Adrenal gland (tissue), 12 donors: ENCODE data around the gene SELENOM. TPM values are rescaled to one million over a fixed set of nuclear protein-coding genes. Genes with fewer than 3 reads are reported as not detected.
A peak's percentile ranks its signal among the peaks of the same experiment; 100 is the strongest.

Experiments
- DNase-seq, 7 donors: peaks; one replicate each; pipeline ENCODE4 v3.0.0-alpha.2; 2019 to 2020
- H3K27ac ChIP-seq, 5 donors: fragments of 200-600 bp; sonication (generic) in 4 of 5; 1 replicate in 3 of 5; 2 replicates in 2 of 5; pipeline versions ENCODE4 v1.5.1 to v1.8.0; 2016 to 2020; ENCODE audit warnings: mild to moderate bottlenecking in 1 of 5
- H3K27me3 ChIP-seq: fragments of 200-600 bp; 2 replicates; pipeline ENCODE4 v1.8.0; 2021
- H3K36me3 ChIP-seq, 2 donors: fragments of 200-600 bp; replicated peaks in 1 of 2; 1 replicate in 1 of 2; 2 replicates in 1 of 2; pipeline versions ENCODE4 v1.5.1 to v1.8.0; 2018 to 2022
- H3K4me1 ChIP-seq, 2 donors: fragments of 200-600 bp; replicated peaks in 1 of 2; 1 replicate in 1 of 2; 2 replicates in 1 of 2; pipeline versions ENCODE4 v1.5.1 to v1.8.0; 2018 to 2021
- H3K4me3 ChIP-seq, 4 donors: fragments of 200-600 bp; sonication (generic) in 3 of 4; one replicate each; pipeline ENCODE4 v1.5.1; 2016 to 2018
- H3K9me3 ChIP-seq, 3 donors: fragments of 200-600 bp; sonication (generic) in 1 of 3; replicated peaks in 1 of 3; 1 replicate in 2 of 3; 2 replicates in 1 of 3; pipeline versions ENCODE4 v1.5.1 to v1.8.0; 2016 to 2021
- POLR2A ChIP-seq, 2 donors: fragments of 450-650 bp; IDR thresholded peaks; one replicate each; pipeline ENCODE4 v1.6.1; 2017; ENCODE audit warnings: antibody characterized with exemption in 2 of 2, mild to moderate bottlenecking in 2 of 2, moderate library complexity in 1 of 2
- WGBS, 4 donors: extraction: QIAGEN DNeasy Blood & Tissue Kit in 2 of 4; methylation state at CpG; one replicate each; pipeline versions ENCODE4 v1.1.5 to v1.1.7; 2013 to 2017; 5-methylcytosine and 5-hydroxymethylcytosine counted together
- intact Hi-C, 2 donors: fragments of 100-400 bp; cut with DNase I; formaldehyde crosslinking; loops; one replicate each; pipeline versions ENCODE4 v1.14.1 to v1.15.0; 2022 to 2023
- polyA plus RNA-seq, 3 donors: library from polyadenylated mRNA; stranded (reverse); fragments of 200-250 nt in 2 of 3; fragments of 350-450 nt in 1 of 3; fragmentation: Illumina TruSeq in 1 of 3; extraction: RNeasy Lipid Tissue Mini Kit (QIAGEN cat#74804) in 1 of 3; gene quantifications; one replicate each; pipeline ENCODE4 v1.2.3, GENCODE V29; 2013 to 2014
- total RNA-seq, 9 donors: library from RNA; depleted of rRNA in 4 of 9; stranded (reverse); fragments of >200 nt in 4 of 9; fragments of 120-200 nt in 1 of 9; fragmentation: NEBNext Ultra II Directional in 1 of 9; extraction: Animal tissue kit (Norgen Biotek cat#: 25700) in 1 of 9; gene quantifications; one replicate each; pipeline versions ENCODE4 v1.1.0 to v1.2.4, GENCODE V29; 2013 to 2023
- TF ChIP-seq, protein P1 (sequence below), 6 experiments: fragments of 450-650 bp in 4 of 6; fragments of 200-600 bp in 2 of 6; sonication (generic) in 1 of 6; IDR thresholded peaks; 1 replicate in 5 of 6; 2 replicates in 1 of 6; pipeline versions ENCODE4 v1.5.1 to v1.8.0; 2016 to 2021; ENCODE audit warnings: antibody characterized with exemption in 6 of 6, mild to moderate bottlenecking in 2 of 6, moderate library complexity in 1 of 6
- donor health status: healthy with polysubstance abuse.
- donor health status: Bipolar disorder and iron deficiency.
- donor health status: DM: yes; HTN: yes; CAD: no.
- donor health status: DM: no; HTN: no; CAD: no.
- donor health status: DM: no; HTN: no; CAD: no.
- donor health status: DM: yes; HTN: yes; CAD: no.

Gene SELENOM
- total and polyA plus RNA-seq, 12 donors, result 6.6 to 546 (median 121) TPM

DNA sequence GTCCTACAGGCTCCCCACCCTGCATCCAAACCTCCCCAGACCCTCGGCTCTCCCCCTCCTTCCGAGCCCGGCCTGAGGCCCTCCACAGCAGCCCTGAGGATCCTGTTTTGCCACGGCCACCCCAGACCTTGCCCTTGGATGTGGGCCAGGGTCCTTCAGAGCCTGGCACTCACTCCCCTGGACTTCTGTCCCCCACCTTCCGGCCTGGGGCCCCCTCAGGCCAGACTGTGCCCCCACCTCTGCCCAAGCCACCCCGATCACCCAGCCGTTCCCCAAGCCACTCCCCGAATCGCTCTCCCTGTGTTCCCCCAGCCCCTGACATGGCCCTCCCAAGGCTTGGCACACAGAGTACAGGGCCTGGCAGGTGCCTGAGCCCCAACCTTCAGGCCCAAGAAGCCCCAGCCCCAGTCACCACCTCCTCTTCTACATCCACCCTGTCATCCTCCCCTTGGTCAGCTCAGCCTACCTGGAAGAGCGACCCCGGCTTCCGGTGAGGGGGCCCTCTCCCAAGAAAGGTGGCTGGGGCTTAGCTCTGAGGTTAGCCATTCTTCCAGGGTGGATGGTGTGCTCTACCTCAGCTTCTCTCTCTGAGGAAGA is 18.3 kb upstream of the SELENOM start:
- H3K4me3 ChIP-seq, result no peak overlapping the region
- H3K27me3 ChIP-seq, result no peaks in the 10 kb centered on the region
- no peaks in the 10 kb centered on the region for H3K9me3 ChIP-seq
- H3K36me3 ChIP-seq, result no peaks in the 10 kb centered on the region
- WGBS, 4 donors, result 75 to 98% (median 82%) methylated on average over 7 to 12 of the region's 12 CpGs
- no peak overlapping the region for H3K27ac ChIP-seq
- no peak for DNase-seq
- peaks cover 12 to 15% of the 10 kb centered on the region in 2 donors for H3K4me1 ChIP-seq
- intact Hi-C loops, result no loop called here
- TF ChIP-seq POLR2A (IDR thresholded peaks at IDR 0.05), result no peak
- TF ChIP-seq, protein P1, sequence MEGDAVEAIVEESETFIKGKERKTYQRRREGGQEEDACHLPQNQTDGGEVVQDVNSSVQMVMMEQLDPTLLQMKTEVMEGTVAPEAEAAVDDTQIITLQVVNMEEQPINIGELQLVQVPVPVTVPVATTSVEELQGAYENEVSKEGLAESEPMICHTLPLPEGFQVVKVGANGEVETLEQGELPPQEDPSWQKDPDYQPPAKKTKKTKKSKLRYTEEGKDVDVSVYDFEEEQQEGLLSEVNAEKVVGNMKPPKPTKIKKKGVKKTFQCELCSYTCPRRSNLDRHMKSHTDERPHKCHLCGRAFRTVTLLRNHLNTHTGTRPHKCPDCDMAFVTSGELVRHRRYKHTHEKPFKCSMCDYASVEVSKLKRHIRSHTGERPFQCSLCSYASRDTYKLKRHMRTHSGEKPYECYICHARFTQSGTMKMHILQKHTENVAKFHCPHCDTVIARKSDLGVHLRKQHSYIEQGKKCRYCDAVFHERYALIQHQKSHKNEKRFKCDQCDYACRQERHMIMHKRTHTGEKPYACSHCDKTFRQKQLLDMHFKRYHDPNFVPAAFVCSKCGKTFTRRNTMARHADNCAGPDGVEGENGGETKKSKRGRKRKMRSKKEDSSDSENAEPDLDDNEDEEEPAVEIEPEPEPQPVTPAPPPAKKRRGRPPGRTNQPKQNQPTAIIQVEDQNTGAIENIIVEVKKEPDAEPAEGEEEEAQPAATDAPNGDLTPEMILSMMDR (IDR thresholded peaks at IDR 0.05), result no peak

DNA sequence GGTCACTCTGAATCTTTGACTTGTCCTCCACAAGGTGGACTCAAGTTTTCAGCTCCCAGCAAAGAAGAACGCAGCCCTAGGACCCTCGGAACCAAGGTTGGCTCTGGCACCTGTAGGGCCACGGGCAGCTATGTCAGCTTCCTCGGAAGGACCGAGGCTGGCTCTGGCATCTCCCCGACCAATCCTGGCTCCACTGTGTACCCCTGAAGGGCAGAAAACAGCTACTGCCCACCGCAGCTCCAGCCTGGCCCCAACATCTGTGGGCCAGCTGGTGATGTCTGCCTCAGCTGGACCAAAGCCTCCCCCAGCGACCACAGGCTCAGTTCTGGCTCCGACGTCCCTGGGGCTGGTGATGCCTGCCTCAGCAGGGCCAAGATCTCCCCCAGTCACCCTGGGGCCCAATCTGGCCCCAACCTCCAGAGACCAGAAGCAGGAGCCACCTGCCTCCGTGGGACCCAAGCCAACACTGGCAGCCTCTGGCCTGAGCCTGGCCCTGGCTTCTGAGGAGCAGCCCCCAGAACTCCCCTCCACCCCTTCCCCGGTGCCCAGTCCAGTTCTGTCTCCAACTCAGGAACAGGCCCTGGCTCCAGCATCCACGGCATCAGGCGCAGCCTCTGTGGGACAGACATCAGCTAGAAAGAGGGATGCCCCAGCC is 17.6 kb upstream of the SELENOM start:
- no peak for DNase-seq
- 85 to 95% (median 90%) methylated on average over 5 to 14 of the region's 14 CpGs for WGBS, 4 donors
- Histone ChIP-seq H3K27me3 (no peaks in the 10 kb centered on the region), H3K9me3 (no peaks in the 10 kb centered on the region), H3K36me3 (no peaks in the 10 kb centered on the region), H3K4me1 (peaks cover 12 to 15% of the 10 kb centered on the region in 2 donors), H3K4me3 (no peak overlapping the region), H3K27ac (no peak overlapping the region)
- intact Hi-C loops, result no loop called here
- TF ChIP-seq, protein P1 (IDR thresholded peaks at IDR 0.05), result no peak
- no peak for TF ChIP-seq POLR2A (IDR thresholded peaks at IDR 0.05)

DNA sequence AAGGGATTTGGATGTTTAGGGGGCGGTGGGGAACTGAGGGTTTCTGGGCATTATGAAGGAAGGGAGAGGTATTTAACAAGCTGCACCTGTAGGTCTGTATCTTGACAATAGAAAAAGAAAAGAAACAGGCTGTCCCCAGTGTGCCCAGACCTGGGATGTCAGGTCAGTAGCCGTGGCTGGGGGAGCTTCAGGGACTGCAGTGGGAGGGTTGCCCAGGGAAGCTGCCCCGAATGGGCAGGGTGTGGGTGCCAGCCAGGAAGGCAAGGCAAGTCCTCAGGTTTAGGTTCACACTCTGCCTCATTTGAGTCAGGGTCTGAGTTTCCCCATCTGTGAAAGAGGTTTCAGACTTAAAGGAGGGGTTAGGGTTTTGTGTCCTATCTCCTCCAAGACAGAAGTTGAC is 16.9 kb upstream of the SELENOM start:
- DNase-seq, result no peak
- intact Hi-C loops, result no loop called here
- Histone ChIP-seq H3K4me1 (peaks cover 12 to 15% of the 10 kb centered on the region in 2 donors), H3K36me3 (no peaks in the 10 kb centered on the region), H3K9me3 (no peaks in the 10 kb centered on the region), H3K4me3 (no peak overlapping the region), H3K27me3 (no peaks in the 10 kb centered on the region), H3K27ac (no peak overlapping the region)
- 77 to 88% (median 82%) methylated on average over 3 of the region's 3 CpGs for WGBS, 4 donors
- TF ChIP-seq, protein P1 (IDR thresholded peaks at IDR 0.05), result no peak
- no peak for TF ChIP-seq POLR2A (IDR thresholded peaks at IDR 0.05)

DNA sequence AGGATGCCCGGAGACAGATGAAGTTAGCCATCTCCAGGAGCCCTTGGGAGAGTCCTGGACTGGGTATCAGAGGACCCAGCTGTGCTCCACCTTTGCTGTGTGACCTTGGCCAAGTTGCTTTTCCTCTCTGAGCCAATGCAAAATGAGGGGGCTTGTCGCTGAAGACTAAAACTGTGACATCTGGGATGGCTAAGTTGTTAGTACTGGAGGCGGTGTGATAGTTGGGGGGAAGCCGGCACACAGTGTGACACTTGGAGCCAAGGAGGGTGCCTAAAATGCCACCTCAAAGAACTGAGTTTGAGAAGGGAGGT is 15.9 kb upstream of the SELENOM start:
- Histone ChIP-seq H3K9me3 (no peaks in the 10 kb centered on the region), H3K36me3 (no peaks in the 10 kb centered on the region), H3K27me3 (no peaks in the 10 kb centered on the region), H3K27ac (no peak overlapping the region), H3K4me1 (peaks cover 12 to 19% of the 10 kb centered on the region in 2 donors), H3K4me3 (peak overlapping the region in 1 of 4 donors; percentile 35)
- no peak for DNase-seq
- TF ChIP-seq POLR2A (IDR thresholded peaks at IDR 0.05), result no peak
- TF ChIP-seq, protein P1 (IDR thresholded peaks at IDR 0.05), result no peak
- intact Hi-C loops, result no loop called here
- WGBS, 4 donors, result 70 to 84% (median 80%) methylated on average over 4 of the region's 4 CpGs; no CpG with 5 or more reads in 1 of the 4 donors
